ENCODE data around the gene NKTR.

NKTR gene

GRCh38 chr3:42649783-42650182 lies 49.3 kb downstream of the NKTR start:
- no peak for DNase-seq (ENCODE audit: low read depth, low spot score)

DNA sequence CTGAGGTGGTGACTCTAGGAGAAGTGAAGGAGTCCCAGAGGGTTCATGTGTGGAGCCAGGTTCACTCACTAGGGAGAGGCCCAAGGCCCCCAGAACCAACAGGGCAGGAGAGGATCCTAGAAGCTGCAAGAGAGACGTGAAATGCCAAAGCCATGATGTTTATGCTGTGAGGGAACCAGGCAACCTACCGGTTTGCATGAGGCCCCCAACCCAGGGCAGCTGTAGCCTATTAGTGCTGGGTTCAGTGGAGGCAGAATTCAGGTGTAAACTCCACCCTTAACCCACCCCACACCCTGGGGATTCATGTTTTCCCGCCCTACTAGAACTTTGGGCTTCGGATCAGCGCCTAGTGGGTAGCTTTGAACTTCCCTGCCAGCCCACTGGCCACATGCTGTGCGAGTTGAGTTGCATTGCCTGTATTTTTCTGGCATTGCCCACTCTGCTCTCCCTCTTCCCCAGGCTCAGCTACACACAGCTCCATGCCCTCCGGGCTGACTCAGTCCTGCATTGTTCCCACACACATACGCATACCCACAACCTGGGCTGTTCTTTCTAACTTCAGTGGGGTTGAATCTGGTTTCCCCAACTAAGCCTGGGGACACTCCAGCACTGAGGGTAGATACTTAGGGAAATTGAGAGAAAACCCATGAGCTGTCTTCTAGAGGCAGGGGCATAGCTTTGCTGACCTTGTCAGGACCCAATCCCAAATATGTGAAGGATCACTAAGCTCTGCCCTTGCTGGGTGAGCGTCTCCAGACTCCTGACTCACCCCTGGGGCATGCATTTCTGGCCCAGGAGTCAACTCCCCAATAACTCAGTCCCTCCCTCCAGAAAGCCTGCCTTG lies 51.0 kb downstream of the NKTR start:
- no peak for DNase-seq (ENCODE audit: low read depth, low spot score)

GRCh38 chr3:42652251-42652610 lies 51.7 kb downstream of the NKTR start:
- DNase-seq (ENCODE audit: low read depth, low spot score): no peak

DNA sequence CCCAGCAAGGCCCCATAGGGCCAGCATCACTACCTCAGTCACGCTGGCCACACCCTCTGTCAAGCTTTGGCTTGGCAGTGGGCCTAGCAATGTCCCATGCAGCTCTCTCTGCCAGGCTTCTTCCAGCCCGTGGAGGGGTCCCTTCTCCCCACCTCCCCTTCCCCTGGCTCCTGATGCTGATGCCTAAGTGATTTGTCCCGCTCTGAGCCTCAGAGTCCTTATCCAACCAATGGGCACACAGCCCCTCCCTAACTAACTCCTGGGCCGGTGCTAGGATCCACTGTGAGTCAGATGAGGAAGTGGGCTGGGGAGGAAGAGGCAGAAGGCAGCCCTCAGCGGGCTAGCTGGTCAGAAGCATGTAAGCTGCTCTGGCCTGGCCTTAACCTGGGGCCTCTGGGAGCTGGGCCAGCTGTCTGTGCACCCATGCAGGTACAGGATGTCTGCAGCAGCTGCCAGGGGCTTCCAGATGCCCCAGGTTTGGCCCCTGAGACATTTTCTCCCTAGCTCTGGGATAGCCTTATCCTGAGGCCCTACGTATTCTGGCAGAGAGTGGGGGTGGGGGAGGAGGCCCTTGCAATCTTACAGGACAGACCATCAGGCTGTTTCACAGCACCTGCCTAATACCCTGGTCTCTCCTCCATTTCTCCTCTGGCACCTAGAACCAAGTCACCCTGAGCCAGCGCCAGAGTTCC lies 52.3 kb downstream of the NKTR start:
- no peak for DNase-seq (ENCODE audit: low read depth, low spot score)

GRCh38 chr3:42653303-42653559 lies 52.7 kb downstream of the NKTR start:
- DNase-seq (ENCODE audit: low read depth, low spot score): no peak

DNA sequence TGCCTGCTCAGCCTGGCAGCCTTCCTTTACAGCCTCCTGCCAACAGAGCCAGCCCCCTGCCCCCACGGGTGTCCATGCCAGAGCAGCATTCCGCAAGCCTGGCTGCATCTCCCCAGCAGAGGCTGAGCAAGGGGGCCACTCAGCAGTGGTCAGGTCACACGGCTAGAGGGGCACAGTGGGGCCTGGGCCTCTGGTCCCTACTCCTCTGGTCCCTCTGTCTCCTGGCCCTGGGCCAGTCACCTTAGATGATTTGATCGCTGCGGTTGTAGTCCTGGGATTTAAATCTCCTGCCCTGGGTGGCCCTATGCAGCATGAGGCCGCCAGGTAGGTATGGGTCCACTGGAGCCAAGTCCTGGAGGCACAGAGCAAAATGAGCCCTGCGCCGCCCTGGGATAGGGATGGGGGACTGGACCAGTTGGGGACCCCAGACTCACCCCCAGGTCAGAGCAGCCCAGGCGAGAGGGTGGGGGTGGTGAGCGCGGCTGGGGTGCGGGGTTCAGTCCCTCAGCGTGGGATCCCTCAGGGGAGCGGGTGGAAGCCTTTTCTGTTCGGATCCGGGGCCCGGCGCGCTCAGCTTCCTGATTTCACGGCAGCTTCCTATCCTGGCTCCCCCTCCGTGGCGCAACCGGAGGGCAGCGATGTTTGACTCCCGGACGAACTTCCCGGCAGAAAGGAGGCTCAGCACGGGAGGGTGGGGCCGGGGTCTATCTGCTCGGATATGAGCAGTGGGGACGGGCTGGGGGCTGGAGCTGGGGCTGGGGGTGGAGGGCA lies 53.3 kb downstream of the NKTR start, which contains the start of gene ZBTB47:
Gene ZBTB47, plus strand, starts transcription at position 138 of the 771 bp plus-strand sequence. CDS start 4,659 bp downstream, outside the sequence.
- no peak for DNase-seq (ENCODE audit: low read depth, low spot score)

DNA sequence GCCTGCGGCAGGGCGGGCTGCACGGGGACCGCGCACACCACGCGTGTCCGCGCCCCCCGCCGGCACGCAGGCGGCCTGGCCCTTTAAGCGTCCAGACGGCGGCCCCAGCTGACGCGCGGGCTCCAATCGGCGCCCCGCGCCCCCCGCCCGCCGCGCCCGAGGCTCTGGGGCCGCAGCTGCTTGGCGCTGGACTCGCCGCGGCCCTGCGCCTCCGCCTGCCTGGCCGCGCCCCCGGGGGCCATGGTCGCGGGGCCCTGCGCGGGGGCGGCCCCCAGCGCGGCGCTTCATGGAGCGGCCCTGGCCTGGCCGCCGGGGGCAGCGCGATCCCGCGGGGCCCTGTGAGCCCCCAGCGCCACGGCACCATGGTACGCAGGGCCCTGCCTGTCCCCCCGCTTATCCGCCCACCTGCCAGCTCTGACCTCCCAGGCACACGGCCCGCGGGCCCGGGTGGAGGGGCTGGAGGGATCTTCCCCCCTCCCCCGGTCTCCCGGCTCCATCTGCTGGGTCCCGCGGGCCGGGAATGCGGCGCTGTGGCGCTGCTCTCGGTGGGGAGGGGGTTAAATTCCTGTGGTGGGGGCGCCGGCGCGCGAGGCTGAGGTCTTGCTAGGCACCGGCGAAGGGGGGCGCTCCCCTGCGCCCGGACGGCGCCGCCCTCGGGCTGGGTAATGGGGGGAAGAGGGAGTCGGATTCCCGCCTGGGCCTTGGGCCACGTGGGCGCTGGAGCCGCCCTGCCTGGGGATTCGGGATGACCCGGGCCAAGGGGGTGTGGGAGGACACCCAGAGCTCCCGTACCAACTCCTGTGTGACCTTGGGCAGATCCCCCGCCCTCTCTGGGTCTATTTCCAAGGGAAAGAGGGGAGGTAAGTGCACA lies 54.1 kb downstream of the NKTR start:
- no peak for DNase-seq (ENCODE audit: low read depth, low spot score)

GRCh38 chr3:42655331-42655888 lies 54.9 kb downstream of the NKTR start:
- DNase-seq (ENCODE audit: low read depth, low spot score): no peak

DNA sequence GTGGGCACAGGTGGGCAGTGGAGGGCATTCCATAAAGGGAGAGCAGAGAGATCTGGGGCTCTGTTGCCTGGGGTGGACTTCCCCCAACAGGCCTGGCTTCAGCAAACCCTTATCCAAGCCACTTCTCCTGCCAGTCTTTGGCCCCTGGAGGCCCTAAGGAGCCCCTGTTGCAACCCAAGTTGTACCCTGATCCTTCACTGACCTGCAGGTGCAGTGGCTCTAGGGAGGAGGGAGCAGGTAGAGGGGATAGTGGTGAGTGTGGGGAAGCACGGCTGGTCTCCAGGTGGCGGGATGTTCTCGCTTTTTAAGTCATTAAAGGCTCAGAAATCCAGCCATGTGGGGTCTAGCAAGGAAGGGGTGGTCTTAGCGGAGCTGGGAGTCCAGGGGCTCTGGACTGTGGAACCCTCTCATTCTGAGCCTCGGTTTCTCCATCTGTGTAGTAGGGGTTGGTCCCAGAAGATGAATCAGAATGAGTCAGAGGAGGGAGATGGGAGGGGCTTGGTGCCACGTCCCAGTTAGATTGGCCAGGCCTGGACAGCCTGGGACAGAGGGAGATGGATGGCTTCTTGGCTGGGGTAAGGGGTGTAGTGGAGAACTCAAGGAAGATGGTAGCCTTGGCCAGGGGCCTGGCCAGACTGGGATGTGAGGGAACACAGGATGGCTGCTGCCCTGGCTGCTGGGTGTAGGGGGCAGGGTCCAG lies 55.6 kb downstream of the NKTR start:
- DNase-seq (ENCODE audit: low read depth, low spot score): no peak

DNA sequence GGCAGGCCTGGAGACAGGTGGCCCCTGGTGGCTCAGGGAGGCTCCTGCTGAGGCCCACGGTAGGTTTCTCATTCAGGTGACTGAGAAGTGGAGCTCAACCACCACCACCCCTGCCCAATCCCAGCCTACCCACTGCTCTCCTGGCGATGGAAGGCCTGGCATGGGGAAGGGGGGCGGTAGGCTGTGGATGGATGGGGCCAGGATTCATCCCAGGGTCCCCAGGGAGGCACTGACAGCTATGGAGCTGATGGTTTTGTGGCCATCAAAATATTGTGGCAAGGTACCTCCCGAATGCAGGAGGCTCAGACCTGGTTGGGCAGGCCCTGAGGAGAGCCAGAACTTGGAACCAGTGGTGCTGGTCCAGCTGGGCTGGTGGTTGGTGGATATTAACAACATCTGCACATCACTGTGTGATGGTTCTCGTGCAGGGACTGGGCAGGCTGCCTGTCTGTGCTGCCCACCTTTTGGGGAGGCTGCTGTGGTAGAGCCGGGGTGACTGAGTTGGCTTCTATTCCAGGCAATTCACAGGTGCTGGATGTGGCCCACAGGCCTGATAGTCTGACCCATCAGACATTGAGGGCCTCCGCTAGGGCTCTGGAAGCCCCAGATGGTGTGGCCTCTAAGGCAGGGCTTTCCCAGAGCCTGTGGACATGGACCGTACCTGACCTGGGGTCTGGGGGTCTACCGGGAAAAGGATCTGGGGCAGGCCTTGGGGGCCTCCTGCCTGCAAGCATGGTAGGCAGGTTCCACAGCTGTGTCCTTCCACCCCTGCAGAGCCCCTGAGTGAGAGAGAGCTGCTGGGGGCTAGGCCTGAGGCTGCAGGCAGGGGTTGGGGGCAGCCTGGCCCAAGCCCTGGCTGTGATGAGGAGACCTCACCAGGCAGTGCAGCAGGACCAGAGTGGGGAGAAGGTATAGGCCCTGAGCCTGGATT lies 56.5 kb downstream of the NKTR start:
- DNase-seq (ENCODE audit: low read depth, low spot score): no peak

- DNase-seq (ENCODE audit: low read depth, low spot score): no peak
Measured at GRCh38 chr3:42657675-42658074, 57.2 kb downstream of the NKTR start.

DNA sequence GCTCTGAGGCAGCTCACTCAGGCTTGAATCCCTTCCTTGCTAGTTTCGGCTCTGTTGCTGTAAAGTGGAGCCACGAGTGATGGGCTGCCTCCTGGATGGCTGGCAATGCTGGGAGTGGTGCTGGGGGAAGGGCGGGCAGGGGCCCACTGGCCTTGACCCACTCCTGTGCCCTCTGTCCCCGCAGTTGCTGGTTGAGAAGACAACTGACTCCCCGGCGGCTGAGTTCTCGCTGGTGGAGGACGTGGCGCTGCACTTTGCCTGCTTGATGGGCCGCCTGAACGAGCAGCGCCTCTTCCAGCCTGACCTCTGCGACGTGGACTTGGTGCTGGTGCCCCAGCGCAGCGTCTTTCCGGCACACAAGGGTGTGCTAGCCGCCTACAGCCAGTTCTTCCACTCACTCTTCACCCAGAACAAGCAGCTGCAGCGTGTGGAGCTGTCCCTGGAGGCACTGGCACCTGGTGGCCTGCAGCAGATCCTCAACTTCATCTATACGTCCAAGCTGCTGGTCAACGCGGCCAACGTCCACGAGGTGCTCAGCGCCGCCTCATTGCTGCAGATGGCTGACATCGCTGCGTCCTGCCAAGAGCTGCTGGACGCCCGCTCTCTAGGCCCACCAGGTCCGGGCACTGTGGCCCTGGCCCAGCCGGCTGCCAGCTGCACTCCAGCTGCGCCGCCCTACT lies 57.7 kb downstream of the NKTR start:
- no peak for DNase-seq (ENCODE audit: low read depth, low spot score)

DNA sequence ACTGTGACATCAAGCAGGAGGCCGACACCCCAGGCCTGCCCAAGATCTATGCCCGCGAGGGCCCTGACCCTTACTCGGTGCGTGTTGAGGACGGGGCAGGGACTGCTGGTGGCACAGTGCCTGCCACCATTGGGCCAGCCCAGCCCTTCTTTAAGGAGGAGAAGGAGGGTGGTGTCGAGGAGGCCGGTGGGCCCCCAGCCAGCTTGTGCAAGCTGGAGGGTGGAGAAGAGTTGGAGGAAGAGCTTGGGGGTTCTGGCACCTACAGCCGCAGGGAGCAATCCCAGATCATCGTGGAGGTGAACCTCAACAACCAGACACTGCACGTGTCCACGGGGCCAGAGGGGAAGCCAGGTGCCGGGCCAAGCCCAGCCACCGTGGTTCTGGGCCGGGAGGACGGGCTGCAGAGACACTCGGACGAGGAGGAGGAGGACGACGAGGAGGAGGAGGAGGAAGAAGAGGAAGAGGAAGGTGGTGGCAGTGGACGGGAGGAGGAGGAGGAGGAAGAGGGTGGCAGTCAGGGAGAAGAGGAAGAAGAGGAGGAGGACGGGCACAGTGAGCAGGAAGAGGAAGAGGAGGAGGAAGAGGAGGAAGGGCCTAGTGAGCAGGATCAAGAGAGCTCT lies 58.4 kb downstream of the NKTR start:
- DNase-seq (ENCODE audit: low read depth, low spot score): no peak

- DNase-seq (ENCODE audit: low read depth, low spot score): no peak
Measured at GRCh38 chr3:42659451-42660130, 59.1 kb downstream of the NKTR start.

DNA sequence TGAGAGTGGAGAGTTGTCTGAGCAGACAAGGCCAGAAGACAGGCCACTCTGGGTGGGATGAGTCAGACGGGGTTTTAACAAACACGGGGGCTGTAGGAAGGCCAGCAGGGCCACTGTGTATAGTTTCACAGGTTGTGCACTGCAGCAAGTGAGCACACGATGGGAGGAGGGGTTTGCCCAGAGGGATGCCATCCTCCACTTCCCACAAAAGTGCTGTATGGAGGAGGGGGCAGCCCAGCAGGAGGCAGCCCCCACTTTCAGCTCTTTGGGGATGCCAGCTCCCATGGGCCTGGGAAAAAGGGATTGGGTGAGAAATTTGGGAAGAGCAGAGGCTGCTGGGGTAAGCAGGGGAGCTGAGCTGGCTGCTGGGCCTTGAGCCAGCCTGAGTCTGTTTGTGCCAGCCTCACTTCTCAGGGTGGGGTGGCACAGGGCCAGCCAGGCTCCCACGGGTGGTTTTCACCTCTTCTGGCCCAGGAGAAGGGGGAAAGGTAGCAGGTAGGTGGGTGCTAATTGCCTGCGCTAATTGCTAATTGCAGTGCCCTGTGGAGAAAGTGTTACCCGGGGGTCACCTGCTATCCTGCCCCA lies 59.7 kb downstream of the NKTR start:
- DNase-seq (ENCODE audit: low read depth, low spot score): no peak

- no peak for DNase-seq (ENCODE audit: low read depth, low spot score)
Measured at GRCh38 chr3:42660898-42661297, 60.4 kb downstream of the NKTR start.

DNA sequence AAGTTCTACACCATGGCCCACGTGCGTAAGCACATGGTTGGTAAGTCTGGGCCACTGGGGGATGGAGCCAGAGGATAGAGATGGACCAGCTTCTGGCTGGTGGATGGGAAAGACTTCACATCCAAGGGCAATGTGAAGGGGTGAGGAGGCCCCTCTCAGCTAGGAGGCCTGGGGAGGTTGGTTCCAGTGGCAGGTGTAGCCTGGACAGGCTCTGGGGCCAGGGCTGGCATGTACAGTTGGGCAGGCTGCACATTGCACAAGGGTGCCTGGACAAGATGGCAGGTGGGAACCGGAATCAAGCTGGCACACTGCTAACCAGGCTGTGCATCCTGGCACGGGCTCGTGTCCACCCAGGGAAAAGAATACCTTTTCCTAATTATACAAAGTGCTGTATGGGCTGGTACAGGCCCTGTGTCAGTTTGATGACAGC lies 61.1 kb downstream of the NKTR start:
- DNase-seq (ENCODE audit: low read depth, low spot score): no peak

Data from activated CD4-positive, CD25-positive, alpha-beta regulatory T cell treated with anti-CD3 and anti-CD28 coated beads, Interleukin-2, amount 50 U/mL, for 16 hours (primary cell).